HG03108 (cell line): ENCODE data around the gene ZCCHC9.
A peak's percentile ranks its signal among the peaks of the same experiment; 100 is the strongest.
"Not testable (repeated sequence)": the region's sequence is repeated elsewhere in the genome, so short reads cannot be mapped to it uniquely, and the experiment has no call there.

Experiments used
- ATAC-seq: cut with Tn5 transposase; IDR thresholded peaks from one replicate; pipeline ENCODE4 v1.9.1; 2021; ENCODE audit warnings: moderate library complexity; ENCODE audit not compliant: unreplicated experiment

ZCCHC9 gene, protein sequence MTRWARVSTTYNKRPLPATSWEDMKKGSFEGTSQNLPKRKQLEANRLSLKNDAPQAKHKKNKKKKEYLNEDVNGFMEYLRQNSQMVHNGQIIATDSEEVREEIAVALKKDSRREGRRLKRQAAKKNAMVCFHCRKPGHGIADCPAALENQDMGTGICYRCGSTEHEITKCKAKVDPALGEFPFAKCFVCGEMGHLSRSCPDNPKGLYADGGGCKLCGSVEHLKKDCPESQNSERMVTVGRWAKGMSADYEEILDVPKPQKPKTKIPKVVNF

GRCh38 chr5:81301271-81302015 is at the start of gene ZCCHC9:
TSS of gene ZCCHC9 (plus strand) at chr5:81301587. CDS start at chr5:81304758, 3,171 bp downstream.
- peak; percentile 99 for ATAC-seq

DNA sequence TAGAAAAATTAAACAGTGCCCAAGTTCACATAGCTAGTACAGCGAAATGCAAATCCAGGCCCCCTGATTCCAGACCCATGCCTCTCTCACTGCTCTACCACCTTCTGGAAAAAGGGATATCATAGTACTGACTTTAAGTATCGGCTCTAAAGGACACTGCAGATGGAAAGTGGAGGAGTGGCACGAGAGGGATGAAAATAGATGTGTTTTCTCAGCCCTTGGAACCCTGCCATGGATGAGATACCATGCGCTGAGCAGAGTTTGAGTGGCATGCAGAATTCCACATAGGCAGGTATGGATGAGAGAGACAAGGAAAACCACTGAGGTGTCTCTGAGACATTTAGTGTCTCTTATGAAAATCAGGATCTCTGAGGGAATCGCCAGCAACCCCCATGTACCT is 49.5 kb upstream of the ZCCHC9 start:
- ATAC-seq: no peak

- ATAC-seq: no peak
Measured at GRCh38 chr5:81252904-81253303, 48.5 kb upstream of the ZCCHC9 start.

DNA sequence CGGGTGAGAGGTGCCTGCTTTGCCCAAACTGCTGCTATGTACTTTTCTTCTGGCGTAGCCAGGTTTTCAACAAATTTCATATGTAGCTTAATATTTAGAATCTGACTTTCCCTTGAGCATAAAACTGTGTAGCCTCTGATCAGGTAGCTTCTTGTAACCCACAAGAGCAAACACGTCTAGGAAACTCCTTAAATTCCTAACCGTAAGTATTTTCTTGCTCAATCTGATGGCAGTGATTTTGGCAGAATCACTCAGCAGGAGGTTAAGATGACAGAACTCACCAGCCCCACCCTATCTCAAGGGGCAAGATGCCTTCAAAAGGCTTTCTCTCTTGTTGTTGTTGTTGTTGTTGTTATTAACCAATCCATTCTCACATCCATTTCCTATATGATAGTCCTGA is 47.5 kb upstream of the ZCCHC9 start:
- ATAC-seq: no peak

DNA sequence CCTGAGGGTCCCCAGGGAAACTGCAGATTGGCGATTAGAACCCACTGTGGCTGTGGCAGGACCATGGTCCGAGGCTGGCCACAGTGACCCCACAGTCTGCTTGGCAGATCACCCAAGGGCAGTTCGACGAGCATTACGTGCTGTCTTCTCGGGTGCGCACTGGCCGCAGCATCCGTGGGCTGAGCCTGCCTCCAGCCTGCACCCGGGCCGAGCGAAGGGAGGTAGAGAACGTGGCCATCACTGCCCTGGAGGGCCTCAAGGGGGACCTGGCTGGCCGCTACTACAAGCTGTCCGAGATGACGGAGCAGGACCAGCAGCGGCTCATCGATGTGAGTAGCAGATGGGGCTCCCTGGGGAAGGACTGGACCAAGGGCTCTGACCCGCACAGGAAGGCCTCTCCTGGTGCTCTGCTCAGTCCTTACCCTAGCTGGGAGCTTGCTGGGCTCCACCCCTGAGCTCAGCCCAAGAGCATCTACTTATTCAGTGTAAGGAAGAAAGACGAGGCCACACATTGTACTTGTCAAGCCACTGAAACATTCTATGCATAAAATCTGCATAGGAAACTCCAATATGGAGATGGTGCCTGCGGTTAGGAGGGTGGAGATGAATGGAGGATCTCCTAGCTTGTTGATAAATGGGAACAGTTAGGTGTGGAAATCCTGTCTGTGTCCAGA is 46.4 kb upstream of the ZCCHC9 start:
- ATAC-seq: no peak

GRCh38 chr5:81256766-81257165 is 44.6 kb upstream of the ZCCHC9 start:
- no peak for ATAC-seq

DNA sequence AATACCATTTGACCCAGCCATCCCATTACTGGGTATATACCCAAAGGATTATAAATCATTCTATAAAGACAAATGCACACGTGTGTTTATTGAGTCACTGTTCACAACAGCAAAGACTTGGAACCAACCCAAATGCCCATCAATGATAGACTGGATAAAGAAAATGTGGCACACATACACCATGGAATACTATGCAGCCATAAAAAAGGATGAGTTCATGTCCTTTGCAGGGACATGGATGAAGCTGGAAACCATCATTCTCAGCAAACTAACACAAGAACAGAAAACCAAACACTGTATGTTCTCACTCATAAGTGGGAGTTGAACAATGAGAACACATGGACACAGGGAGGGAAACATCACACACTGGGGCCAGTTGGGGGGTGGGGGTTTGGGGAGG is 38.6 kb upstream of the ZCCHC9 start:
- not testable (repeated sequence) for ATAC-seq

DNA sequence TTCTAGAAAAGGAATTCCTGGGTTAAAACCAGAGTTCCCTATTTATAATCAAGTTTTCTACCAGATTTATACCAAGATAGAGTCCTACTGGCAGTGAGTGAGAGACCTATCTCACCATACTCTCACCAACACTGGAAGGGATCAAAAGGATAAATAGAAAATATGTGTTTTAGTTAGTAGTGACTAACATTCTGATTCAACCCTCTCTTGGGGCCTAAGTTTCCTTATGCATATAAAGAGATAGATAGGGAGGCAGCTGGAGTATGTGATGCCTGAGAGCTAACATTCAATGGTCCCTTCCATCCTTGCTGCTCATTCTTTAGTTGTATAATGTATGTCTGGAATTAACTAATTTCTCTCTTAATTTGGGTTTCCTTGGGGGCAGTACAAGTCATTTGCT is 36.3 kb upstream of the ZCCHC9 start:
- no peak for ATAC-seq

- no peak for ATAC-seq
Measured at GRCh38 chr5:81268521-81269196, 32.7 kb upstream of the ZCCHC9 start.

DNA sequence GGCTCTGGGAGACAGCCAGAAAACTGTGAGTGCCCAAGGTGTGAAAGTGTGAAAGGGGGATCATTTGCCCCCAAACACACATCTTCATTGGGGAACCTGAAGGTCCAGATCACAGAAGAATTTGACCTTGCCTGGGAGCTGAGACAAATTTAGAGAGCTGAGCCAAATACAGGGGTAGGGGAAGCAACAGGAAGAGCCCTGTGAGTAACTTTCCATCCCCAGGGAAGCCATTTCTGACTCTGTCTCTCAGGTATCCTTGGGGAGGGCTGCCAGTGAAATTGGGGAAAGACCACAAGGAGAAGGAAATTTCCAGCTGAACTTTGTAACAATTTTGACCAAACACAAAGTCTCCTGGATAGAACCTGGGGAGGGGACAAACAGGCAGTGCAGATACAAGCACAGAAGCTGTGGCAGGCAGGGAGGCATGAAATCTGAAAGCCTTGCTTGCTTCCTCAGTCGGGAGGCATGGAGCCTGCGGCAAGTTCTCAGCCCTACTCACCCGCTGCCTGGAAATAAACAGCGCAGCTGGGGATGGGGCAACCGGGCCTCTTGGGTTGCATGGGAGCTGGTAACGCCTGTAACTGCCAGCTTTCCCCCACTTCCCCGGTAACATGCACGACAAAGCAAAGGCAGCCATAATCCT is 31.5 kb upstream of the ZCCHC9 start:
- no peak for ATAC-seq

- ATAC-seq: not testable (repeated sequence)
Measured at GRCh38 chr5:81270394-81271027, 30.9 kb upstream of the ZCCHC9 start.

DNA sequence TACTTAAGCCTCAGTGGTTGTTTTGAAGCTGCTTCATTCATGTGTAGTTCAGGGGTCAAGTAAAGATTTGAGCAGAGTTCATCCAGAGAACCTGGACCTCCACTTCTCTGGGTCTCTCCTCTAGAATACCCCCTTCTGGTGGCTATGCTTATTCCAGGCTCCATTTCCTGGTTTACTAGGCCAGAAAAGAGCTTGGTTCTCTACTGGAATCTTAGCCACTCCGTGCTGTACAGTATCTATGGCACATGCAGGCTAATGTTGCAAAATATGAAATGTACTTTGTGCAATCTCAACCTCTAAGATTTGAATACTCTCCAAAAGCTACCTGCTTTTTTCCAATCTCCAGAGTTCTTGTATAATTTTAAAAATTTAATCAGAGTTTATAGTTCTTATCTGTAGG is 17.4 kb upstream of the ZCCHC9 start:
- no peak for ATAC-seq

DNA sequence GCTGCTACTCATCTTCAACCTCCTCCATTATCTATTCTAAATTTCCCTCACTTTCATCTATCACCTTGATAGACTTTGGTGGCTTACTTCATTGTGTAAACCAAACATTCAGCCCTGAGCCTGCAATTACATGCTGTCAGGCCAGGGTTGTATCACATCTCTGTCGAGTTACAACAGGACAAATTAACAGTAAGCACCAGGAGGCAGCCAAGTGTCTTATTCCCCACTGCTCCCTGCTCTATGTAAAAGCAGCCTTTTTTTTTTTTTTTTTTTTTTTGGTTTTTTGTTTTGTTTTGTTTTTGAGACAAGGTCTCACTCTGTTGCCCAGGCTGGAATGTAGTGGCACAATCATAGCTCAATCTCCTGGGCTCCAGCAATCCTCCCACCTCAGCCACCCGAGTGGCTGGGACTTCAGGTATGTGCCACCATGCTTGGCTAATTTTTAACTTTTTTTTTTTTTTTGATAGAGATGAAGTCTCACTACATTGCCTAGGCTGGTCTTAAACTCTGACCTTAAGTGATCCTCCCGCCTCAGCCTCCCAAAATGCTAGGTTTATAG is 15.2 kb upstream of the ZCCHC9 start:
- ATAC-seq: no peak

DNA sequence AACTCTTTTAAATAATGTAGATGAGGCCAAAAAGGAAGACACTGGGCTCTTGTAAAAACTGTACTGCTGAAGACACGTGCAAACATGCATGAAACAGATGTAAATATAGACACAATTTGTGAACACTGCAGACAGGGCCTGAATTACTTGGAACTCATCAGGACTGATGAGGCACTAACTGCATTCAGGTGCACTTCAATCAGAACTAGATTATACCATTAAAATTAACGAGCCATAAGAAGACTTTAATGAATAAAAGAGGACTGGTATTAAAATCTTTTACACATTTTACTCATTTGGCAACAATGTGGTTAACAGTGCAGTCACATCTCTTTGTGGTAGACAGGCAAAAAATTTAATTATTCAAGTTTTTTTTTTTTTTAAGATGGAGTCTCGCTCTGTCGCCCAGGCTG is 13.4 kb upstream of the ZCCHC9 start:
- no peak for ATAC-seq

DNA sequence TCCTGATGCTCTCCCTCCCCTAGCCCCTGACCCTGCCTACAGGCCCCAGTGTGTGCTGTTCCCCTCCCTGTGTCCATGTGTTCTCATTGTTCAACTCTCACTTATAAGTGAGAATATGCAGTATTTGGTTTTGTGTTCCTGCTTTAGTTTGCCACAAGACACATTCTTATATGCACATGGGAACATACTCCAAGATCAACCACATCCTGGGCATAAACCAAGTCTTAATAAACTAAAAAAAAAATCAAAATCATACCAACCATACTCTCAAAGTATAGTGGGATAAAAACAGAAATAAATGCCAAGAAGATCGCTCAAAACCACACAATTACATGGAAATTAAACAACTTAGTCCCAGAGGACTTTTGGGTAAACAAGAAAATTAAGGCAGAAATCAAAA is 11.2 kb upstream of the ZCCHC9 start:
- ATAC-seq: no peak

GRCh38 chr5:81292130-81292529 is 9.3 kb upstream of the ZCCHC9 start:
- no peak for ATAC-seq

DNA sequence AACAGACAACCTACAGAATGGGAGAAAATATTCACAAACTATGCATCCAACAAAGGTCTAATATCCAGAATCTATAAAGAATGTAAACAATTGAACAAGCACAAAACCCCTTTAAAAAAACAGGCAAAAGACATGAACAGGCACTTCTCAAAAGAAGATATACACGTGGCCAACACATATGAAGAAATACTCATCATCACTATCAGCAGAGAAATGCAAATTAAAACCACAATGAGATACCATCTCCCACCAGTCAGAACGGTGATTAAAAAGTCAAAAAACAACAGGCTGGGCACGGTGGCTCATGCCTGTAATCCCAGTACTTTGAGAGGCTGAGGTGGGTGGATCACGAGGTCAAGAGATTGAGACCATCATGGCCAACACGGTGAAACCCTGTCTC is 7.4 kb upstream of the ZCCHC9 start:
- not testable (repeated sequence) for ATAC-seq

GRCh38 chr5:81297531-81297930 is 3.9 kb upstream of the ZCCHC9 start:
- no peak for ATAC-seq

DNA sequence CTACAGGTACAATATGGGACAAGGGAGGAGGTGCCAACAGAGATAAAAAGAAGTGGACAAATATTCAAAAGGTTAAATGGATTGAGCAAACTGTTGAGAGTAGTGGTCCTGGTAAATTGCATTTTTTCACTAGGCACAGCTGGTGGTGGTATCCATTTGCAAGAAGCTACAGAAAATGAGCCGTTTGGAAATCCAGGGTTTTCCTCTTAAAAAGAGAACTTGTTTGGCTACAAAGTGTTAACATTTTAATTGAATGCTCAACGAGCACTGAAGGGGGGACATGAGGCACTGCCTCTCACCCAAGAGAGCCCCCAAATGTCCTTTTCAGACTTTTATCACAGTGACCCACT is 491 bp upstream of the ZCCHC9 start:
- ATAC-seq: no peak

DNA sequence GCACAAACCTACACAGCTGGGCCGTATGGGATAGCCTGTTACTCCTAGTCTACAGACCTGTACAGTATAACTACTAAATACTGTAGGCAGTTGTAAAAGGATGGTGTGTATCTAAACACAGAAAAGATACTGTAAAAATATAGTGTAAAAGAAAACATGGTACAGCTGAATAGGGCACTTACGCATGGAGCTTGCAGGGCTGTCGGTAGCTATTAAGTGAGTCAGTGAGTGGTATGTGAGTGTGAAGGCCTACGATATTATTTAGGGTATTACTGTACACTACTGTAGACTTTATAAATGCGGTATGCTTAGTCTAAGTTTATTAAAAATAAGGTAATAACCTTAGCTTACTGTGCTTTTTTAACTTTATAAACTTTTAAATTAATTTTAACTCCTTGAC is 1.2 kb downstream of the ZCCHC9 start:
- no peak for ATAC-seq
